PC-3 (cell line): Measurements from ENCODE around the gene MAP1B. TPM values are rescaled to one million over a fixed set of nuclear protein-coding genes. Genes with fewer than 3 reads are reported as not detected.

Source experiments
- ATAC-seq: fragments of 200-7000 bp; cut with Tn5 transposase; 2 replicates; pipeline ENCODE4 v1.9.1; 2020; ENCODE audit warnings: mild to moderate bottlenecking, moderate library complexity
- BruUV-seq: library from RNA; stranded (reverse); fragments of 400-500 nt; replicated peaks from 2 replicates; lab custom pipeline; 2021; lab: Mats Ljungman, UMichigan
- CTCF ChIA-PET: fragments of 300-600 bp; sonication (Branson Sonifier 250); formaldehyde crosslinking; loops from one replicate; lab custom pipeline; 2022; ENCODE audit warnings: antibody characterized with exemption; lab: Charles Lee
- POLR2A ChIA-PET: fragments of 300-600 bp; sonication (Branson Sonifier 250); formaldehyde crosslinking; loops from one replicate; lab custom pipeline; 2022; ENCODE audit warnings: antibody characterized with exemption; ENCODE audit not compliant: unreplicated experiment; lab: Charles Lee
- DNase-seq: peaks from one replicate; pipeline ENCODE4 v3.0.0-alpha.2; 2015
- H2AFZ ChIP-seq: fragments of 300-600 bp; sonication (generic); 2 replicates; pipeline ENCODE4 v1.6.0; 2016; ENCODE audit warnings: antibody characterized with exemption, low read length
- H3F3A ChIP-seq: fragments of 300-600 bp; sonication (generic); one replicate; pipeline ENCODE4 v1.6.0; 2017; ENCODE audit warnings: antibody characterized with exemption, low read length, control low read depth, mild to moderate bottlenecking; ENCODE audit not compliant: unreplicated experiment
- H3K27ac ChIP-seq: fragments of 300-600 bp; sonication (generic); 2 replicates; pipeline ENCODE4 v1.5.1; 2016; ENCODE audit warnings: mild to moderate bottlenecking, low read length
- H3K27me3 ChIP-seq: fragments of 300-600 bp; sonication (generic); 2 replicates; pipeline ENCODE4 v1.6.1; 2016; ENCODE audit warnings: low read length, mixed read lengths
- H3K36me3 ChIP-seq: fragments of 300-600 bp; sonication (generic); 2 replicates; pipeline ENCODE4 v1.6.1; 2016; ENCODE audit warnings: low read depth, mixed run types, low read length, mixed read lengths
- H3K4me1 ChIP-seq: fragments of 300-600 bp; sonication (generic); 2 replicates; pipeline ENCODE4 v1.5.1; 2016; ENCODE audit warnings: low read length; ENCODE audit not compliant: insufficient read depth
- H3K4me2 ChIP-seq: fragments of 300-600 bp; sonication (generic); 2 replicates; pipeline ENCODE4 v1.6.0; 2016; ENCODE audit warnings: low read length
- H3K4me3 ChIP-seq: fragments of 300-600 bp; sonication (generic); 2 replicates; pipeline ENCODE4 v1.5.1; 2016; ENCODE audit warnings: mild to moderate bottlenecking, low read length, mixed read lengths
- H3K79me2 ChIP-seq: fragments of 300-600 bp; sonication (generic); 2 replicates; pipeline ENCODE4 v1.6.1; 2017; ENCODE audit warnings: low read length, mixed read lengths
- H3K9ac ChIP-seq: fragments of 300-600 bp; sonication (generic); 2 replicates; pipeline ENCODE4 v1.6.0; 2016; ENCODE audit warnings: mild to moderate bottlenecking, low read length
- H3K9me2 ChIP-seq: fragments of 300-600 bp; sonication (generic); replicated peaks from 2 replicates; pipeline ENCODE4 v1.6.1; 2016; ENCODE audit warnings: mixed run types, low read length, mixed read lengths
- H3K9me3 ChIP-seq: fragments of 300-600 bp; sonication (generic); 2 replicates; pipeline ENCODE4 v1.6.1; 2016; ENCODE audit warnings: low read length, mixed read lengths
- H4K20me1 ChIP-seq: fragments of 300-600 bp; sonication (generic); 2 replicates; pipeline ENCODE4 v1.6.1; 2016; ENCODE audit warnings: low read length, mixed read lengths
- CTCF ChIP-seq: fragments of 300-600 bp; sonication (generic); conservative IDR thresholded peaks from 2 replicates; pipeline ENCODE4 v1.5.1; 2017; ENCODE audit warnings: antibody characterized with exemption, low read depth, mild to moderate bottlenecking, low read length
- EZH2 ChIP-seq: fragments of 300-600 bp; sonication (generic); IDR thresholded peaks from one replicate; pipeline ENCODE4 v1.6.1; 2017; ENCODE audit warnings: antibody characterized with exemption, mild to moderate bottlenecking, low read length; ENCODE audit not compliant: unreplicated experiment
- EZH2phosphoT487 ChIP-seq: fragments of 300-600 bp; sonication (generic); IDR thresholded peaks from 2 replicates; pipeline ENCODE4 v1.6.1; 2018; ENCODE audit warnings: mild to moderate bottlenecking, antibody characterized with exemption, low read length, borderline replicate concordance
- intact Hi-C: fragments of 100-400 bp; cut with micrococcal nuclease; formaldehyde crosslinking; loops from 2 replicates; pipeline ENCODE4 v1.9.0; 2023
- total RNA-seq: library from RNA; depleted of rRNA; stranded (reverse); fragments of >200 nt; gene quantifications from 2 replicates; pipeline ENCODE4 v1.2.3, GENCODE V29; 2014

Gene MAP1B
- total RNA-seq, 1 experiment from 2014 or later = 12.8 TPM

- Histone ChIP-seq H2AFZ (no peak overlapping the region), H3K4me3 (no peak overlapping the region), H4K20me1 (no peaks in the 10 kb centered on the region), H3K4me2 (no peak overlapping the region), H3K79me2 (no peaks in the 10 kb centered on the region), H3K36me3 (no peaks in the 10 kb centered on the region), H3K9me3 (no peaks in the 10 kb centered on the region), H3K27ac (no peak overlapping the region), H3K9me2 (no peaks in the 10 kb centered on the region), H3K9ac (no peak overlapping the region), H3K27me3 (no peaks in the 10 kb centered on the region), H3F3A (no peaks in the 10 kb centered on the region), H3K4me1 (peaks cover 11% of the 10 kb centered on the region)
- DNase-seq (no peak), ATAC-seq (no peak)
- ChIA-PET CTCF (no interaction called here), POLR2A (interaction anchor here (0.6 kb wide), 1 partner anchor 139 kb away, joined by 3 read pairs; no protein-coding TSS in a partner anchor)
- TF ChIP-seq EZH2 = no peak
- TF ChIP-seq CTCF = no peak
- TF ChIP-seq EZH2phosphoT487 = no peak
- BruUV-seq = no TSS peak
- intact Hi-C loops = no loop called here
Observed at GRCh38 chr5:72126796-72127195, 19.5 kb downstream of the MAP1B start.

GRCh38 chr5:72129725-72130124 is 22.4 kb downstream of the MAP1B start:
- Histone ChIP-seq H3K79me2 (peaks cover 1% of the 10 kb centered on the region; the same call in 1 of the 2 replicates), H3K9ac (no peak overlapping the region), H3K9me3 (no peaks in the 10 kb centered on the region), H3K9me2 (no peaks in the 10 kb centered on the region), H3K27ac (no peak overlapping the region), H3K4me1 (peaks cover 36% of the 10 kb centered on the region), H3K4me3 (no peak overlapping the region), H3K4me2 (no peak overlapping the region), H2AFZ (no peak overlapping the region), H3K36me3 (no peaks in the 10 kb centered on the region), H4K20me1 (no peaks in the 10 kb centered on the region), H3F3A (peaks cover 4% of the 10 kb centered on the region), H3K27me3 (no peaks in the 10 kb centered on the region)
- TF ChIP-seq EZH2phosphoT487 = no peak
- no peak for TF ChIP-seq CTCF
- no peak for TF ChIP-seq EZH2
- intact Hi-C loops = loop anchor here (10.0 kb wide), 2 partner anchors 115 to 195 kb away; no protein-coding TSS in a partner anchor
- ATAC-seq (no peak), DNase-seq (no peak)
- POLR2A ChIA-PET = no interaction called here
- no TSS peak for BruUV-seq
- CTCF ChIA-PET = no interaction called here

- Histone ChIP-seq H3K9me3 (no peaks in the 10 kb centered on the region), H3K27me3 (no peaks in the 10 kb centered on the region), H3K27ac (no peak overlapping the region), H3K9ac (no peak overlapping the region), H3K4me3 (no peak overlapping the region), H3K9me2 (no peaks in the 10 kb centered on the region), H3K79me2 (peaks cover 7% of the 10 kb centered on the region; the same call in 1 of the 2 replicates), H3K36me3 (no peaks in the 10 kb centered on the region), H3F3A (peaks cover 4% of the 10 kb centered on the region), H3K4me2 (no peak overlapping the region), H4K20me1 (no peaks in the 10 kb centered on the region), H3K4me1 (peaks cover 37% of the 10 kb centered on the region), H2AFZ (no peak overlapping the region)
- ATAC-seq (no peak), DNase-seq (no peak)
- ChIA-PET CTCF (no interaction called here), POLR2A (no interaction called here)
- BruUV-seq = no TSS peak
- intact Hi-C loops = loop anchor here (10.0 kb wide), 2 partner anchors 114 to 196 kb away; no protein-coding TSS in a partner anchor
- no peak for TF ChIP-seq EZH2phosphoT487
- no peak for TF ChIP-seq CTCF
- no peak for TF ChIP-seq EZH2
Observed at GRCh38 chr5:72130351-72130761, 23.1 kb downstream of the MAP1B start.
